GM15510 (cell line): ENCODE data around the gene NAGPA.
A peak's percentile ranks its signal among the peaks of the same experiment; 100 is the strongest.

Experiments
- POLR2A ChIP-seq: IDR thresholded peaks from 3 replicates; pipeline ENCODE4 v1.6.1; 2011; ENCODE audit warnings: borderline replicate concordance; ENCODE audit not compliant: insufficient read length; ENCODE audit errors: extremely low read depth

The NAGPA gene, protein sequence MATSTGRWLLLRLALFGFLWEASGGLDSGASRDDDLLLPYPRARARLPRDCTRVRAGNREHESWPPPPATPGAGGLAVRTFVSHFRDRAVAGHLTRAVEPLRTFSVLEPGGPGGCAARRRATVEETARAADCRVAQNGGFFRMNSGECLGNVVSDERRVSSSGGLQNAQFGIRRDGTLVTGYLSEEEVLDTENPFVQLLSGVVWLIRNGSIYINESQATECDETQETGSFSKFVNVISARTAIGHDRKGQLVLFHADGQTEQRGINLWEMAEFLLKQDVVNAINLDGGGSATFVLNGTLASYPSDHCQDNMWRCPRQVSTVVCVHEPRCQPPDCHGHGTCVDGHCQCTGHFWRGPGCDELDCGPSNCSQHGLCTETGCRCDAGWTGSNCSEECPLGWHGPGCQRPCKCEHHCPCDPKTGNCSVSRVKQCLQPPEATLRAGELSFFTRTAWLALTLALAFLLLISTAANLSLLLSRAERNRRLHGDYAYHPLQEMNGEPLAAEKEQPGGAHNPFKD

GRCh38 chr16:5033256-5034166, at the start of gene NAGPA:
Gene NAGPA (minus strand): TSS chr16:5033935. CDS start chr16:5033914, 21 bp downstream.
- TF ChIP-seq POLR2A, result peak; percentile 58

- no peak for TF ChIP-seq POLR2A
These were observed 44.9 kb upstream of the NAGPA start for GRCh38 chr16:5078626-5079025.

GRCh38 chr16:5077304-5077703, 43.6 kb upstream of the NAGPA start:
- no peak for TF ChIP-seq POLR2A

DNA sequence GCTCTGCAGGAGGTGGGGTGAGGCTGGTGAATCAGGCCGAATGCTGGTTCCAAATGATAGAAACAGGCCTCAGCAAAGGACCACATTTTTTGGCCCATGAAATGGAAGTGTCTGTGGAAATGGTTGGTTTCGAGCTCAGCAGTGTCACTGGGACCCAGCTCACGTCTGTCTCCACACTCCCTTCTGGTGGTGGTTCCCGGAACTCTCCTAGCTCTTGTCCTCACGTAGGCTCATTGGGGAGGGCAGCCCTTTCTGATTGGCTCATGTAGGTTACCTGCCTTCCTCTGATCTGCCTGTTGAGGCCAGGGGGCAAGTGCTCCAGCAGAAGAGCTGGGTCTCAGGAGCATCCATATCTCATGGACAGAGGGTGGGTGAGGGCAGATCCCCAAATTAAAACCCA, 41.9 kb upstream of the NAGPA start:
- no peak for TF ChIP-seq POLR2A

- TF ChIP-seq POLR2A, result no peak
These were observed 39.5 kb upstream of the NAGPA start for GRCh38 chr16:5073279-5073629.

- TF ChIP-seq POLR2A, result no peak
These were observed 38.9 kb upstream of the NAGPA start for GRCh38 chr16:5072334-5073278.

DNA sequence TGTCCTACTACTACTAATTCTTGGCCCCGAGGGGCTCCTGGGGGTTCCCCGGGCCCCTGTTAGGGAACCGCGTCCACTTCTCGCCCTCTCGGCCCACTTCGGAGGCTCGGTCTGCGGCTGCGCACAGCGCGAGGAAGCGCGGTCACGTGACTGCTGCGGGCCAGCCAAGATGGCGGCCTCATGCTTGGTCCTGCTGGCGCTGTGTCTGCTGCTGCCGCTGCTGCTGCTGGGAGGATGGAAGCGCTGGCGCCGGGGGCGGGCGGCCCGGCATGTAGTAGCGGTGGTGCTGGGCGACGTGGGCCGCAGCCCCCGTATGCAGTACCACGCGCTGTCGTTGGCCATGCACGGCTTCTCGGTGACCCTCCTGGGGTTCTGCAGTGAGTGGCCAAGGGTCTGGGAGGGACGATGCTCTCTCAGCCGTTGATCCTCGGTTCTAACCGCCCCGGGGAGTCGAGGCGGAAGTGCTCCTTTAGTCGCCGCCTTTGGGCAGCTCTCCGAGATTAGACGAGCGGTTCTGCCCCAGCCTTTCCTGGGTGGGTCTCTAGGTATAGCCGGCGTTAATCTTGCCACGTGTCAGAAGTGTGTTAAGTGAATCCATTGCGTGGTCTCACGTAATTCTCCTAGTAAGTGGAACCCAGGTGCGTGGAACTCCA, 38.1 kb upstream of the NAGPA start, which contains the start of gene ALG1:
TSS of gene ALG1 (plus strand) at position 163 of the 653 bp plus-strand sequence. CDS start at position 170, 7 bp downstream.
- TF ChIP-seq POLR2A, result peak; percentile 98

GRCh38 chr16:5071341-5071680, 37.6 kb upstream of the NAGPA start:
- TF ChIP-seq POLR2A, result no peak

DNA sequence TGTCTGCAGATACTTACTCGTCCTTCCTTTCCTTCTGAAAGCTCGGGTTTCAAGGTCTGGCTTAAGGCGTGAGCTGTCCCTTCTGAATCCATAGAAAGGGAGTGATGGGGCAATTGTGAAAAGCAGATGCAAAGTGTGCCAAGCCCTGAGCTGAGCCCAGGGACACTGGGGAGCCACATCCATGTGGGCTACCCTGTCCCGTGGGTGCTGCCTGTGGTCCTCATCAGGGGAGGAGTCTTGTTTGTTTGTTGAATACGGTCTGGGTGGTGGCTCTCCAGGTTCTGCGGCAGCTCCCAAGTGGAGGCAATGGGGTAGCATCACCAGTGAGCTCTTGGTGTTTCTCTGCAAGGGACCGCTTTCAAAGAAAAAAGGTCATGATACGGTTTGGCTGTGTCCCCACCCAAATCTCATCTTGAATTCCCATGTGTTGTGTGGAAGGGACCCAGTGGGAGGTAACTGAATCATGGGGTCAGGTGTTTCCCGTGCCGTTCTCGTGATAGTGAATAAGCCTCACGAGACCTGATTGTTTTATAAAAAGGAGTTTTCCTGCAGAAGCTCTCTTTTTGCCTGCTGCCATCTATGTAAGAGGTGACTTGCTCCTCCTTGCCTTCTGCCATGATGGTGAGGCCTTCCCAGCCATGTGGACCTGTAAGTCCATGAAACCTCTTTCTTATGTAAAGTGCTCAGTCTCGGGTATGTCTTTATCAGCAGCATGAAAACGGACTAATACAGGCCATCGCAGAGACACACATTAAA, 36.9 kb upstream of the NAGPA start:
- no peak for TF ChIP-seq POLR2A

GRCh38 chr16:5069854-5070253, 36.1 kb upstream of the NAGPA start:
- TF ChIP-seq POLR2A, result no peak

DNA sequence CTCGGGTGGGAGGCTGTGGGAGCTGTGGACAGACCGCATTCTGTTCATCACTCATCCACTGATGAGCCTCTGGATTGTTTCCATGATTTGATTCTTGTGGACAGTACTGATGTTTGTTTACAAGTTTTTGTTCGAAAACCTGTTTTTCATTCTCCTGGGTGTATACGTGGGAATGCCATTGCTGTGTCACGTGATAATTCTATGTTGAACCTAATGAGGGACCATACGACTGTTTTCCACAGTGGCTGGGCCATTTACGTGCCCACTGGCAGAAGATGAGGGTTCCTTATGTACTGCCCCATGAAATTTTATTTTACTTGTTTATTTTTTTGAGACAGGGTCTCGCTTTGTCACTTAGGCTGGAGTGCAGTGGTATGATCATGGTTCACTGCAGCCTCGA, 35.3 kb upstream of the NAGPA start:
- TF ChIP-seq POLR2A, result no peak

DNA sequence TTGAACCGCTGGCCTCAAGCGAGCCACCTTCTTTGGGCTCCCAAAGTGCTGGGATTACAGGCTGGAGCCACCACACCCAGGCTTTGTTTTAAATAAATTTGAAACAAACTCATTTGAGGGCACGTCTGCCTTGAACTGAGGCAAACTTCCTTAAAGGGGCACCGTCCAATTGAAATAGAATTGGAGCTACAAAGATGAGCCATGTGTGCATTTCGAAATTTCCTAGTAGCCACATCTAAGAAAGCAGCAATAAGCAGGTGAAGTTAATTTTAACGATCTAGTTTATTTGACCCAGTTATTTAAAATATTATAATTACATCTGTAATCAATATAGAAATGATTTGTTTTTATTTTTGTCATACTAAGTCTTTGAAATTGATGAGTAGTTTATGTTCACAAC, 32.8 kb upstream of the NAGPA start:
- TF ChIP-seq POLR2A, result no peak

- no peak for TF ChIP-seq POLR2A
These were observed 32.1 kb upstream of the NAGPA start, which contains the start of gene C16orf89 for GRCh38 chr16:5065813-5066212. Gene C16orf89 (minus strand): TSS chr16:5065956. CDS start chr16:5065908, 48 bp downstream.
